SK-N-SH treated with all-trans-retinoic acid at 6 μM for 48 hours (cell line): ENCODE measurements around the gene TRAK1.
A peak's percentile ranks its signal among the peaks of the same experiment; 100 is the strongest.

ENCODE experiments used
- ATAC-seq: fragments of 200-7000 bp; cut with Tn5 transposase; 3 replicates; pipeline ENCODE4 v1.9.1; 2020; ENCODE audit warnings: mild to moderate bottlenecking, moderate library complexity
- ARNTL ChIP-seq: fragments of 450-650 bp; formaldehyde crosslinking; IDR thresholded peaks from 2 replicates; pipeline ENCODE4 v1.5.0; 2020; ENCODE audit warnings: low read depth, mild to moderate bottlenecking, moderate library complexity, borderline replicate concordance
- BACH2 ChIP-seq: fragments of 250-450 bp; sonication (Bioruptor Pico); IDR thresholded peaks from 2 replicates; pipeline ENCODE4 v1.9.0; 2021; ENCODE audit warnings: mild to moderate bottlenecking, borderline replicate concordance
- CSDC2 ChIP-seq: fragments of 250-450 bp; sonication (Bioruptor Pico); IDR thresholded peaks from 2 replicates; pipeline ENCODE4 v1.5.0; 2020; ENCODE audit warnings: mild to moderate bottlenecking, moderate library complexity
- ESRRG ChIP-seq: fragments of 250-450 bp; sonication (Bioruptor Pico); IDR thresholded peaks from 2 replicates; pipeline ENCODE4 v1.6.1; 2021; ENCODE audit warnings: mild to moderate bottlenecking
- GLIS3 ChIP-seq: fragments of 250-450 bp; sonication (Bioruptor Pico); IDR thresholded peaks from 2 replicates; pipeline ENCODE4 v1.5.0; 2020; ENCODE audit warnings: mild to moderate bottlenecking, moderate library complexity
- ISL1 ChIP-seq: fragments of 250-450 bp; sonication (Bioruptor Pico); IDR thresholded peaks from 2 replicates; pipeline ENCODE4 v2.1.2; 2022; ENCODE audit warnings: mild to moderate bottlenecking, moderate library complexity
- OSR1 ChIP-seq: fragments of 250-450 bp; sonication (Bioruptor Pico); IDR thresholded peaks from 2 replicates; pipeline ENCODE4 v1.8.0; 2022; ENCODE audit warnings: moderate library complexity, mild to moderate bottlenecking, inconsistent platforms
- PPARA ChIP-seq: fragments of 250-450 bp; sonication (Bioruptor Pico); IDR thresholded peaks from 2 replicates; pipeline ENCODE4 v1.5.0; 2020; ENCODE audit warnings: mild to moderate bottlenecking, borderline replicate concordance
- RARB ChIP-seq: fragments of 250-450 bp; sonication (Bioruptor Pico); IDR thresholded peaks from 2 replicates; pipeline ENCODE4 v1.8.0; 2021; ENCODE audit warnings: mild to moderate bottlenecking, moderate library complexity
- SNAI2 ChIP-seq: fragments of 250-450 bp; sonication (Bioruptor Pico); IDR thresholded peaks from 2 replicates; pipeline ENCODE4 v1.5.0; 2020; ENCODE audit warnings: mild to moderate bottlenecking, moderate library complexity
- TCF4 ChIP-seq: fragments of 250-450 bp; sonication (Bioruptor Pico); IDR thresholded peaks from 2 replicates; pipeline ENCODE4 v1.8.0; 2021; ENCODE audit warnings: mild to moderate bottlenecking, moderate library complexity, borderline replicate concordance
- ZFP3 ChIP-seq: fragments of 250-450 bp; sonication (Bioruptor Pico); IDR thresholded peaks from 2 replicates; pipeline ENCODE4 v1.5.0; 2020; ENCODE audit warnings: mild to moderate bottlenecking, moderate library complexity
- ZFP30 ChIP-seq: fragments of 450-650 bp; formaldehyde crosslinking; IDR thresholded peaks from 2 replicates; pipeline ENCODE4 v1.5.0; 2022; ENCODE audit warnings: mild to moderate bottlenecking, moderate library complexity
- ZNF8 ChIP-seq: fragments of 450-650 bp; formaldehyde crosslinking; IDR thresholded peaks from 2 replicates; pipeline ENCODE4 v1.5.0; 2020; ENCODE audit warnings: mild to moderate bottlenecking, moderate library complexity
- TF ChIP-seq, protein P1 (sequence below): fragments of 250-450 bp; sonication (Bioruptor Pico); IDR thresholded peaks from 2 replicates; pipeline ENCODE4 v1.5.0; 2020; ENCODE audit warnings: mild to moderate bottlenecking, moderate library complexity
- TF ChIP-seq, protein P2 (sequence below): fragments of 250-450 bp; sonication (Bioruptor Pico); IDR thresholded peaks from 2 replicates; pipeline ENCODE4 v1.8.0; 2020; ENCODE audit warnings: mild to moderate bottlenecking, moderate library complexity, borderline replicate concordance
- TF ChIP-seq, protein P3 (sequence below): fragments of 250-450 bp; sonication (Bioruptor Pico); IDR thresholded peaks from 2 replicates; pipeline ENCODE4 v1.8.0; 2021; ENCODE audit warnings: low read depth, mild to moderate bottlenecking, moderate library complexity, borderline replicate concordance
- TF ChIP-seq, protein P4 (sequence below): fragments of 250-450 bp; sonication (Bioruptor Pico); IDR thresholded peaks from 2 replicates; pipeline ENCODE4 v1.5.1; 2021; ENCODE audit warnings: mild to moderate bottlenecking, moderate library complexity

TRAK1 gene

DNA sequence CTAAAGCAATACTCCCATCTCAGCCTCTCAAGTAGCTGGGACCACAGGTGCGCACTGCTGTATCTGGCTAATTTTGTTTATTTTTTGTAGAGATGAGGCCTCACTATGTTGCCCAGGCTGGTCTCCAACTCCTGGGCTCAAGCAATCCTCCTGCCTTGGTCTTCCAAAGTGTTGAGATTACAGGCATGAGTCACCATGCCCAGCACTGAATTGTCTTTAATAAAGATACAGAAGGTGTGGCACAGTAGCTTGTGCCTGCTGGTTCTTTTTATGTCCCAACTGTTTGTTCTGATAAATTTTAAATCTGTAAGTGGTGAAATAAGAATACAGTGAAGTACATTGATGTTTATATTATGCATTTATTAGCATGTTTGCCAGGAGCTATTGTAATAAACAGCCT is 20.6 kb upstream of the TRAK1 start:
- ATAC-seq = no peak
- TF ChIP-seq CSDC2 (CRISPR knock-in tag) = no peak
- TF ChIP-seq ZFP3 = no peak
- TF ChIP-seq PPARA (CRISPR knock-in tag) = no peak
- TF ChIP-seq, protein P1, sequence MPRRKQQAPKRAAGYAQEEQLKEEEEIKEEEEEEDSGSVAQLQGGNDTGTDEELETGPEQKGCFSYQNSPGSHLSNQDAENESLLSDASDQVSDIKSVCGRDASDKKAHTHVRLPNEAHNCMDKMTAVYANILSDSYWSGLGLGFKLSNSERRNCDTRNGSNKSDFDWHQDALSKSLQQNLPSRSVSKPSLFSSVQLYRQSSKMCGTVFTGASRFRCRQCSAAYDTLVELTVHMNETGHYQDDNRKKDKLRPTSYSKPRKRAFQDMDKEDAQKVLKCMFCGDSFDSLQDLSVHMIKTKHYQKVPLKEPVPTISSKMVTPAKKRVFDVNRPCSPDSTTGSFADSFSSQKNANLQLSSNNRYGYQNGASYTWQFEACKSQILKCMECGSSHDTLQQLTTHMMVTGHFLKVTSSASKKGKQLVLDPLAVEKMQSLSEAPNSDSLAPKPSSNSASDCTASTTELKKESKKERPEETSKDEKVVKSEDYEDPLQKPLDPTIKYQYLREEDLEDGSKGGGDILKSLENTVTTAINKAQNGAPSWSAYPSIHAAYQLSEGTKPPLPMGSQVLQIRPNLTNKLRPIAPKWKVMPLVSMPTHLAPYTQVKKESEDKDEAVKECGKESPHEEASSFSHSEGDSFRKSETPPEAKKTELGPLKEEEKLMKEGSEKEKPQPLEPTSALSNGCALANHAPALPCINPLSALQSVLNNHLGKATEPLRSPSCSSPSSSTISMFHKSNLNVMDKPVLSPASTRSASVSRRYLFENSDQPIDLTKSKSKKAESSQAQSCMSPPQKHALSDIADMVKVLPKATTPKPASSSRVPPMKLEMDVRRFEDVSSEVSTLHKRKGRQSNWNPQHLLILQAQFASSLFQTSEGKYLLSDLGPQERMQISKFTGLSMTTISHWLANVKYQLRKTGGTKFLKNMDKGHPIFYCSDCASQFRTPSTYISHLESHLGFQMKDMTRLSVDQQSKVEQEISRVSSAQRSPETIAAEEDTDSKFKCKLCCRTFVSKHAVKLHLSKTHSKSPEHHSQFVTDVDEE (CRISPR knock-in tag) = no peak
- TF ChIP-seq, protein P2, sequence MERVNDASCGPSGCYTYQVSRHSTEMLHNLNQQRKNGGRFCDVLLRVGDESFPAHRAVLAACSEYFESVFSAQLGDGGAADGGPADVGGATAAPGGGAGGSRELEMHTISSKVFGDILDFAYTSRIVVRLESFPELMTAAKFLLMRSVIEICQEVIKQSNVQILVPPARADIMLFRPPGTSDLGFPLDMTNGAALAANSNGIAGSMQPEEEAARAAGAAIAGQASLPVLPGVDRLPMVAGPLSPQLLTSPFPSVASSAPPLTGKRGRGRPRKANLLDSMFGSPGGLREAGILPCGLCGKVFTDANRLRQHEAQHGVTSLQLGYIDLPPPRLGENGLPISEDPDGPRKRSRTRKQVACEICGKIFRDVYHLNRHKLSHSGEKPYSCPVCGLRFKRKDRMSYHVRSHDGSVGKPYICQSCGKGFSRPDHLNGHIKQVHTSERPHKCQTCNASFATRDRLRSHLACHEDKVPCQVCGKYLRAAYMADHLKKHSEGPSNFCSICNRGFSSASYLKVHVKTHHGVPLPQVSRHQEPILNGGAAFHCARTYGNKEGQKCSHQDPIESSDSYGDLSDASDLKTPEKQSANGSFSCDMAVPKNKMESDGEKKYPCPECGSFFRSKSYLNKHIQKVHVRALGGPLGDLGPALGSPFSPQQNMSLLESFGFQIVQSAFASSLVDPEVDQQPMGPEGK (CRISPR knock-in tag) = no peak
- no peak for TF ChIP-seq ZNF8 (CRISPR knock-in tag)
- TF ChIP-seq, protein P3, sequence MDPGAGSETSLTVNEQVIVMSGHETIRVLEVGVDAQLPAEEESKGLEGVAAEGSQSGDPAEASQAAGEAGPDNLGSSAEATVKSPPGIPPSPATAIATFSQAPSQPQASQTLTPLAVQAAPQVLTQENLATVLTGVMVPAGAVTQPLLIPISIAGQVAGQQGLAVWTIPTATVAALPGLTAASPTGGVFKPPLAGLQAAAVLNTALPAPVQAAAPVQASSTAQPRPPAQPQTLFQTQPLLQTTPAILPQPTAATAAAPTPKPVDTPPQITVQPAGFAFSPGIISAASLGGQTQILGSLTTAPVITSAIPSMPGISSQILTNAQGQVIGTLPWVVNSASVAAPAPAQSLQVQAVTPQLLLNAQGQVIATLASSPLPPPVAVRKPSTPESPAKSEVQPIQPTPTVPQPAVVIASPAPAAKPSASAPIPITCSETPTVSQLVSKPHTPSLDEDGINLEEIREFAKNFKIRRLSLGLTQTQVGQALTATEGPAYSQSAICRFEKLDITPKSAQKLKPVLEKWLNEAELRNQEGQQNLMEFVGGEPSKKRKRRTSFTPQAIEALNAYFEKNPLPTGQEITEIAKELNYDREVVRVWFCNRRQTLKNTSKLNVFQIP (CRISPR knock-in tag) = no peak
- no peak for TF ChIP-seq GLIS3 (CRISPR knock-in tag)
- TF ChIP-seq SNAI2 (CRISPR knock-in tag) = no peak
- TF ChIP-seq ESRRG (CRISPR knock-in tag) = no peak
- no peak for TF ChIP-seq RARB (CRISPR knock-in tag)
- TF ChIP-seq, protein P4, sequence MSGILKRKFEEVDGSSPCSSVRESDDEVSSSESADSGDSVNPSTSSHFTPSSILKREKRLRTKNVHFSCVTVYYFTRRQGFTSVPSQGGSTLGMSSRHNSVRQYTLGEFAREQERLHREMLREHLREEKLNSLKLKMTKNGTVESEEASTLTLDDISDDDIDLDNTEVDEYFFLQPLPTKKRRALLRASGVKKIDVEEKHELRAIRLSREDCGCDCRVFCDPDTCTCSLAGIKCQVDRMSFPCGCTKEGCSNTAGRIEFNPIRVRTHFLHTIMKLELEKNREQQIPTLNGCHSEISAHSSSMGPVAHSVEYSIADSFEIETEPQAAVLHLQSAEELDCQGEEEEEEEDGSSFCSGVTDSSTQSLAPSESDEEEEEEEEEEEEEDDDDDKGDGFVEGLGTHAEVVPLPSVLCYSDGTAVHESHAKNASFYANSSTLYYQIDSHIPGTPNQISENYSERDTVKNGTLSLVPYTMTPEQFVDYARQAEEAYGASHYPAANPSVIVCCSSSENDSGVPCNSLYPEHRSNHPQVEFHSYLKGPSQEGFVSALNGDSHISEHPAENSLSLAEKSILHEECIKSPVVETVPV (CRISPR knock-in tag) = no peak

DNA sequence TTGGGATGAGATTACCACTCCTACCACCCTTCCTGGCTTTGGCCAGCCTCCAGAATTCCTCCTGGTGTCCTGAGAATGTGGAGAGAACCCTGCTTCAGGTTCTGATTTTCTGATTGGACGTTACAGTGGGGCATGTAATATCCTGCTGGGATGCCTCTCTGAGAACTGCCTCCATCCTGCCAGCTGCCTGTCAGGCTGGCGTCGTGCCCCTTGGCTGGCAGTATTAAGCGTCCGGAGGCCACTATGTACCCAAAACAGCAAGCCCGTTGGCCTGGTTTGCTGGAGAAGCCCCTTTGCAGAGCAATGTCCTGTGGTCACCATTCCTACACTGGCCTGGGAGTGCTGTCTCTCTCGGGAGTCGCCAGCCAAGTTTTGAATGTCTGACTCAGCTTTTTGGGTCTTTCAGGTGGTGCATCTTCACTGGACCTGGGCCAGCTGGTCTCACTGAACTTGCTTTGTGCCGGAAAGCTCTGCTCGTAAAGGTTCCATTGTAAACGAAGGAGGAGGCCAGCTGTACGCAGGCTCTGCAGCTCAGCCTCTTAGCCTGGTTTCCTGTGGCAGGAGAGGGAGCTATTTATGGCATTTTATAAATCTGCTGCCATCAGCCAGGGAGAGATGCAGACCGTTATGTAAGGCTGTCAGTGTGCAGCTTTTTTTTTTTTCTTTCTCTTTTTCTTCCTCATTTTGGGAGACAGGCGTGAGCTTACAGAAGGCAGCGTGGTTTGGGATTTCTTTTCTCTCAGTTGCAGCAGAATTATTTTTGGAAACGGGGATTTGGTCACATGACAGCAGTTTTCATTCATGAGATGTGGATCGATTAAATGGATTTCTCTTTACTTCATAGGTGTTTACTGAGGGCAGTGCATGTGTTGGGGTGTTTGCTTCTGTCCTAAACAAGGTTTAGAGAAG is 19.0 kb upstream of the TRAK1 start:
- TF ChIP-seq BACH2 (CRISPR knock-in tag) = 0 out of 2 replicates have a peak, but pooled peaks have one; percentile 61
- no peak for TF ChIP-seq GLIS3 (CRISPR knock-in tag)
- TF ChIP-seq TCF4 (CRISPR knock-in tag) = peak; percentile 39; the same call in 1 of the 2 replicates
- TF ChIP-seq, protein P4 (CRISPR knock-in tag) = no peak
- peak; percentile 93 for ATAC-seq

DNA sequence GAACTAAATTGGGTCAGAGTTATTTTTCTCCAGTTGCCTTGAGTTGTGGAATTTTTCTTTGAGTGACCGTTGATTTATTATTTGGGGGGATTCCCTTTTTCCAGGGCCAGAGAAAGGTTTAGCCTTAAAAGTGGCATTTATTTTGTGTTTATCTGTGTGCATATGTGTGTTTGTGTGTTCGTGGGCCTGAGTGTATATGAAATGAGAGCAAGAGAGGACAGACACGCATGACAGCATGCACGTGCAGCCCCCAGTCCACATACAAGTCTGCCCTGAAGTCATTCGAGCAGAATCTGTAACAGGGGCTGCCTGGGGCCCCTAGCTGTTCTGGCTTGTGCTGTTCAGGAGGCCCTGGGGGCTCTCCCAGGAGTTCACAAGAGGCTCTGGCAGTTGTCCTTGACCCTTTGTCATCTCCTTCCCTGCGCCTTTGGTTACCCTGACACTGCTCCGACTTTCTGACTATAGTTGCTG is 18.3 kb upstream of the TRAK1 start:
- ATAC-seq = no peak
- no peak for TF ChIP-seq PPARA (CRISPR knock-in tag)
- TF ChIP-seq, protein P4 (CRISPR knock-in tag) = no peak
- no peak for TF ChIP-seq ZNF8 (CRISPR knock-in tag)
- TF ChIP-seq ZFP30 = no peak
- no peak for TF ChIP-seq CSDC2 (CRISPR knock-in tag)
- no peak for TF ChIP-seq SNAI2 (CRISPR knock-in tag)
- TF ChIP-seq OSR1 (CRISPR knock-in tag) = no peak
- TF ChIP-seq, protein P3 (CRISPR knock-in tag) = no peak
- TF ChIP-seq TCF4 (CRISPR knock-in tag) = no peak
- TF ChIP-seq, protein P1 (CRISPR knock-in tag) = no peak
- no peak for TF ChIP-seq GLIS3 (CRISPR knock-in tag)
- no peak for TF ChIP-seq ESRRG (CRISPR knock-in tag)
- no peak for TF ChIP-seq ARNTL (CRISPR knock-in tag)
- no peak for TF ChIP-seq ISL1
